Panc1 (cell line): ENCODE data around the gene SCN8A.

Experiments used
- REST ChIP-seq, 2 experiments: IDR thresholded peaks; 2 replicates each; pipeline ENCODE4 v1.6.1; 2011 to 2012; ENCODE audit warnings: low read depth in 2 of 2, control low read depth in 1 of 2, low read length in 1 of 2, mild to moderate bottlenecking in 1 of 2, moderate library complexity in 1 of 2; ENCODE audit not compliant: insufficient read depth in 1 of 2
- TCF7L2 ChIP-seq: IDR thresholded peaks from 2 replicates; pipeline ENCODE4 v1.6.1; 2011; ENCODE audit warnings: mild to moderate bottlenecking, low read depth, low read length, inconsistent platforms
- TF ChIP-seq, protein P1 (sequence below): fragments of 450-650 bp; IDR thresholded peaks from 2 replicates; pipeline ENCODE4 v1.5.1; 2017; ENCODE audit warnings: mild to moderate bottlenecking

DNA sequence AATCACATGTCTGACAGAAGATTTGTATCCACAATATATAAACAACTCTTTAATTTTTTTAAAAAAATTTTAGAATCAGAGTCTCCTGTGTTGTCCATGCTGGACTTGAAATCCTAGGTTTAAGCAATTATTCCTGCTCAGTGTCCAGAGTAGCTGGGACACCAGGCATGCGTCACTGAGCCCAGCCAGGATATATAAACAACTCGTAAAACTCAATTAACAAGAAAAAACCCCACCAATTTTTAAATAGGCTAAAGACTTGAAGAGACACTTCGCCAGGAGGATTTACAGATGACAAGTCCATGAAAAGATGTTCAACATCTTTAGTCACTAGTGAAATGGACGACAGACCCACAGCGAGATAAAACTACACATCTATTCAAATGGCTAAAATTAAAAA is 2.0 kb upstream of the SCN8A start:
- TF ChIP-seq, protein P1, sequence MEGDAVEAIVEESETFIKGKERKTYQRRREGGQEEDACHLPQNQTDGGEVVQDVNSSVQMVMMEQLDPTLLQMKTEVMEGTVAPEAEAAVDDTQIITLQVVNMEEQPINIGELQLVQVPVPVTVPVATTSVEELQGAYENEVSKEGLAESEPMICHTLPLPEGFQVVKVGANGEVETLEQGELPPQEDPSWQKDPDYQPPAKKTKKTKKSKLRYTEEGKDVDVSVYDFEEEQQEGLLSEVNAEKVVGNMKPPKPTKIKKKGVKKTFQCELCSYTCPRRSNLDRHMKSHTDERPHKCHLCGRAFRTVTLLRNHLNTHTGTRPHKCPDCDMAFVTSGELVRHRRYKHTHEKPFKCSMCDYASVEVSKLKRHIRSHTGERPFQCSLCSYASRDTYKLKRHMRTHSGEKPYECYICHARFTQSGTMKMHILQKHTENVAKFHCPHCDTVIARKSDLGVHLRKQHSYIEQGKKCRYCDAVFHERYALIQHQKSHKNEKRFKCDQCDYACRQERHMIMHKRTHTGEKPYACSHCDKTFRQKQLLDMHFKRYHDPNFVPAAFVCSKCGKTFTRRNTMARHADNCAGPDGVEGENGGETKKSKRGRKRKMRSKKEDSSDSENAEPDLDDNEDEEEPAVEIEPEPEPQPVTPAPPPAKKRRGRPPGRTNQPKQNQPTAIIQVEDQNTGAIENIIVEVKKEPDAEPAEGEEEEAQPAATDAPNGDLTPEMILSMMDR, result no peak
- TF ChIP-seq TCF7L2 (no peak), REST (IDR thresholded peaks at IDR 0.05; ENCODE audit: insufficient read depth in 1 of 2, low read depth in 2 of 2, low read length in 1 of 2) (no peak)
